ENCODE results near the gene CTNNA3.
"Not testable (repeated sequence)": the region's sequence is repeated elsewhere in the genome, so short reads cannot be mapped to it uniquely, and the experiment has no call there.

Gene CTNNA3

DNA sequence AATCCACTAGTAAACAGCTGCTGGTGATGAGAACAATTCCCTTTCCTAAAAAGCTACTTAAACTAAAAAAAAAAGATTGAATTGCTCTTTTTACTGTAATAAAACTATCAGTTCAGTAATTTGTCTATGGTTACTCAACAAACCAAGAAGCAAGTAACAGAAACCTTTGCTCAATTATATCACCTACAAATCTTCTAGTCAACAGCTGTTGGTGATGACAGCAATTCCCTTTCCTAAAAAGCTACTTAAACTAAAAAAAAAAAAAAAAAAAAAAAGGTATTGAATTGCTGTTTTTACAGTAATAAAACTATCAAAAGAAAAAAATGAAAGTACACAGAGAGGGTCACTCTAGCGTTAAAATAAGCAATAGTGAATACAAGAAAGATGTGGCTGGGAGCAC, 158.1 kb downstream of the CTNNA3 start:
- H3K9me3 ChIP-seq (ENCODE audit: control insufficient read depth, insufficient read depth, low read length): no peaks in the 10 kb centered on the region
- H4K20me1 ChIP-seq (ENCODE audit: control insufficient read depth, insufficient read depth, low read depth, low read length): no peaks in the 10 kb centered on the region
- H3K36me3 ChIP-seq (ENCODE audit: control insufficient read depth, low read length): no peaks in the 10 kb centered on the region
- H3K4me3 ChIP-seq (ENCODE audit: low read length): no peak overlapping the region
- no peaks in the 10 kb centered on the region for H3F3A ChIP-seq (ENCODE audit: control insufficient read depth, insufficient read depth)
- no peaks in the 10 kb centered on the region for H3K4me1 ChIP-seq (ENCODE audit: control insufficient read depth, low read length)
- 0 out of 2 replicates have a peak, but pooled peaks cover 3% of the 10 kb centered on the region for H3K27me3 ChIP-seq (ENCODE audit: control insufficient read depth, low read length)
- H3K79me2 ChIP-seq (ENCODE audit: control insufficient read depth, low read length): no peaks in the 10 kb centered on the region
- H3K27ac ChIP-seq (ENCODE audit: low read depth, low read length): no peak overlapping the region
- no peaks in the 10 kb centered on the region for H3K9me2 ChIP-seq (replicated peaks; ENCODE audit: control insufficient read depth, low read length)
- no peak for TF ChIP-seq EZH2phosphoT487 (IDR thresholded peaks at IDR 0.05; ENCODE audit: borderline replicate concordance, low read length)
- TF ChIP-seq, protein P1, sequence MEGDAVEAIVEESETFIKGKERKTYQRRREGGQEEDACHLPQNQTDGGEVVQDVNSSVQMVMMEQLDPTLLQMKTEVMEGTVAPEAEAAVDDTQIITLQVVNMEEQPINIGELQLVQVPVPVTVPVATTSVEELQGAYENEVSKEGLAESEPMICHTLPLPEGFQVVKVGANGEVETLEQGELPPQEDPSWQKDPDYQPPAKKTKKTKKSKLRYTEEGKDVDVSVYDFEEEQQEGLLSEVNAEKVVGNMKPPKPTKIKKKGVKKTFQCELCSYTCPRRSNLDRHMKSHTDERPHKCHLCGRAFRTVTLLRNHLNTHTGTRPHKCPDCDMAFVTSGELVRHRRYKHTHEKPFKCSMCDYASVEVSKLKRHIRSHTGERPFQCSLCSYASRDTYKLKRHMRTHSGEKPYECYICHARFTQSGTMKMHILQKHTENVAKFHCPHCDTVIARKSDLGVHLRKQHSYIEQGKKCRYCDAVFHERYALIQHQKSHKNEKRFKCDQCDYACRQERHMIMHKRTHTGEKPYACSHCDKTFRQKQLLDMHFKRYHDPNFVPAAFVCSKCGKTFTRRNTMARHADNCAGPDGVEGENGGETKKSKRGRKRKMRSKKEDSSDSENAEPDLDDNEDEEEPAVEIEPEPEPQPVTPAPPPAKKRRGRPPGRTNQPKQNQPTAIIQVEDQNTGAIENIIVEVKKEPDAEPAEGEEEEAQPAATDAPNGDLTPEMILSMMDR (IDR thresholded peaks at IDR 0.05; ENCODE audit: low read depth, low read length, poor library complexity, severe bottlenecking): no peak
- no peak overlapping the region for H3K4me2 ChIP-seq (ENCODE audit: low read length)

DNA sequence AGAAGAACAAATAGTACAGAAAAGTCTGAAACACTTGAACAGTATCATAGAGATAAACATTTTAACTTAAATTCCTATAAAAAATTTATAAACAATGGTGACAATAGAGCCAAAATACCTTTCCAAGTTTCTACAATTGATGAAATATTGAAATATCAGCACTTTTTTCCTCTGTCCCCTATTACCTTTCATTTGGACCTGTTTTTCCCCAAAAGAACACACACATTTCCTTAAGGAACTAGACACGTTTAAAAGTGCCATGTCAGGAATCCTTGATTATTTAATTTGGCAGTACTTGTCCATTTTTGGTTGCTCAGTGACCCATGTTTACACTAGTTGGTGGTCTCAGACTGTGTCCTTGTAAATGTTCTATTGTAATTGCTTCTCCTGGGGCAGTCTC, 162.6 kb downstream of the CTNNA3 start:
- no peak for TF ChIP-seq EZH2phosphoT487 (IDR thresholded peaks at IDR 0.05; ENCODE audit: borderline replicate concordance, low read length)
- TF ChIP-seq, protein P1 (IDR thresholded peaks at IDR 0.05; ENCODE audit: low read depth, low read length, poor library complexity, severe bottlenecking): no peak
- no peaks in the 10 kb centered on the region for H3K36me3 ChIP-seq (ENCODE audit: control insufficient read depth, low read length)
- H3K4me1 ChIP-seq (ENCODE audit: control insufficient read depth, low read length): no peaks in the 10 kb centered on the region
- no peaks in the 10 kb centered on the region for H3K9me2 ChIP-seq (replicated peaks; ENCODE audit: control insufficient read depth, low read length)
- no peaks in the 10 kb centered on the region for H3F3A ChIP-seq (ENCODE audit: control insufficient read depth, insufficient read depth)
- H3K4me3 ChIP-seq (ENCODE audit: low read length): no peak overlapping the region
- H3K27me3 ChIP-seq (ENCODE audit: control insufficient read depth, low read length): no peaks in the 10 kb centered on the region
- H4K20me1 ChIP-seq (ENCODE audit: control insufficient read depth, insufficient read depth, low read depth, low read length): no peaks in the 10 kb centered on the region
- no peaks in the 10 kb centered on the region for H3K79me2 ChIP-seq (ENCODE audit: control insufficient read depth, low read length)
- no peaks in the 10 kb centered on the region for H3K9me3 ChIP-seq (ENCODE audit: control insufficient read depth, insufficient read depth, low read length)
- H3K27ac ChIP-seq (ENCODE audit: low read depth, low read length): no peak overlapping the region
- H3K4me2 ChIP-seq (ENCODE audit: low read length): no peak overlapping the region

DNA sequence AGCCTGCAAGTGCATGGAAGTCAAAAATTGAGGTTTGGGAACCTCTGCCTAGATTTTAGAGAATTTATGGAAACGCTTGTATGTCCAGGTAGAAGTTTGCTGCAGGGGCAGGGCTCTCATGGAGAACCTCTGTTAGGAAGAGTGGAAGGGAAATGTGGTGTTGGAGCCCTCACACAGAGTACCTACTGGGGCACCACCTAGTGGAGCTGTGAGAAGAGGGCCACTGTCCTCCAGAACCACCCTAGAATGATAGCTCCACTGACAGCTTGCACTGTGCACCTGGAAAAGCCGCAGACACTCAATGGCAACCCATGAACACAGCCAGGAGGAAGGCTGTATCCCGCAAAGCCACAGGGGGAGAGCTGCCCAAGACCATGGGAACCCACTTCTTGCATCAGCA, 165.0 kb downstream of the CTNNA3 start:
- not testable (repeated sequence) for H3K79me2 ChIP-seq (ENCODE audit: control insufficient read depth, low read length); H3K27me3 ChIP-seq (ENCODE audit: control insufficient read depth, low read length); H3K9me3 ChIP-seq (ENCODE audit: control insufficient read depth, insufficient read depth, low read length); H3K9me2 ChIP-seq (replicated peaks; ENCODE audit: control insufficient read depth, low read length); H3K27ac ChIP-seq (ENCODE audit: low read depth, low read length); H3K4me2 ChIP-seq (ENCODE audit: low read length); H3F3A ChIP-seq (ENCODE audit: control insufficient read depth, insufficient read depth); H4K20me1 ChIP-seq (ENCODE audit: control insufficient read depth, insufficient read depth, low read depth, low read length); H3K4me1 ChIP-seq (ENCODE audit: control insufficient read depth, low read length); H3K4me3 ChIP-seq (ENCODE audit: low read length); H3K36me3 ChIP-seq (ENCODE audit: control insufficient read depth, low read length)

DNA sequence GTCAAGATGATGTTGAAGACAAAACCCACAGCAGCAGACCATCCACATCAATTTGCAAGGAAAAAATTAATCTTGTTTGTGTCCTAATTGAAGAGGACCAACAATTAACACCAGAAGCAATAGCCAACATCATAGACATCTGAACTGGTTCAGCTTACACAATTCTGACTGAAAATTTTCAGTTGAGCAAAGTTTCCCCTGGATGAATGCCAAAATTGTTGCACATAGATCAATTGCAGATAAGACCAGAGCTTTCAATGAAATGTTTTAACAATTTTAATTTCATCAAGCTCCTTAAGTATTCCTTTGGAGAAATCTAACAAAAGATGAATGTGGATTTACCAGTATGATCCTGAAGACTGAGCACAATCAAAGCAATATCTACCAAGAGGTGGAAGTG, 168.6 kb downstream of the CTNNA3 start:
- H3K9me2 ChIP-seq (replicated peaks; ENCODE audit: control insufficient read depth, low read length): no peaks in the 10 kb centered on the region
- no peak overlapping the region for H3K27ac ChIP-seq (ENCODE audit: low read depth, low read length)
- H3K79me2 ChIP-seq (ENCODE audit: control insufficient read depth, low read length): no peaks in the 10 kb centered on the region
- no peak overlapping the region for H3K4me3 ChIP-seq (ENCODE audit: low read length)
- no peaks in the 10 kb centered on the region for H3F3A ChIP-seq (ENCODE audit: control insufficient read depth, insufficient read depth)
- H3K4me2 ChIP-seq (ENCODE audit: low read length): no peak overlapping the region
- H3K36me3 ChIP-seq (ENCODE audit: control insufficient read depth, low read length): no peaks in the 10 kb centered on the region
- H3K9me3 ChIP-seq (ENCODE audit: control insufficient read depth, insufficient read depth, low read length): no peaks in the 10 kb centered on the region
- no peaks in the 10 kb centered on the region for H3K27me3 ChIP-seq (ENCODE audit: control insufficient read depth, low read length)
- TF ChIP-seq, protein P1 (IDR thresholded peaks at IDR 0.05; ENCODE audit: low read depth, low read length, poor library complexity, severe bottlenecking): no peak
- no peak for TF ChIP-seq EZH2phosphoT487 (IDR thresholded peaks at IDR 0.05; ENCODE audit: borderline replicate concordance, low read length)
- H4K20me1 ChIP-seq (ENCODE audit: control insufficient read depth, insufficient read depth, low read depth, low read length): no peaks in the 10 kb centered on the region
- no peaks in the 10 kb centered on the region for H3K4me1 ChIP-seq (ENCODE audit: control insufficient read depth, low read length)

Data from DOHH2 (cell line).